Neutrophil (primary cell): ENCODE results near the gene TERT.
"Not testable (repeated sequence)": the region's sequence is repeated elsewhere in the genome, so short reads cannot be mapped to it uniquely, and the experiment has no call there.

Source experiments
- H3K27ac ChIP-seq: fragments of 200-600 bp; sonication (generic); 2 replicates; pipeline ENCODE4 v1.5.1; 2016; ENCODE audit warnings: mild to moderate bottlenecking, moderate library complexity
- H3K27me3 ChIP-seq: fragments of 200-600 bp; sonication (generic); 2 replicates; pipeline ENCODE4 v1.6.0; 2016; ENCODE audit warnings: mild to moderate bottlenecking
- H3K36me3 ChIP-seq: fragments of 200-600 bp; sonication (generic); 2 replicates; pipeline ENCODE4 v1.5.1; 2017
- H3K4me1 ChIP-seq, 2 experiments: fragments of 200-600 bp in 1 of 2; sonication (generic) in 1 of 2; 1 replicate in 1 of 2; 2 replicates in 1 of 2; pipeline versions ENCODE4 v1.5.1 to v1.6.1; 2013 to 2016; ENCODE audit warnings: low read depth in 1 of 2, low read length in 1 of 2, mild to moderate bottlenecking in 1 of 2, moderate library complexity in 1 of 2; ENCODE audit not compliant: control insufficient read depth in 1 of 2, insufficient read depth in 1 of 2
- H3K4me3 ChIP-seq, 2 experiments: fragments of 200-600 bp in 1 of 2; sonication (generic) in 1 of 2; 1 replicate in 1 of 2; 2 replicates in 1 of 2; pipeline ENCODE4 v1.5.1; 2013 to 2016; ENCODE audit warnings: low read depth in 1 of 2, low read length in 1 of 2, mild to moderate bottlenecking in 1 of 2, moderate library complexity in 1 of 2
- H3K9me3 ChIP-seq: fragments of 200-600 bp; sonication (generic); 2 replicates; pipeline ENCODE4 v1.5.1; 2016
- CTCF ChIP-seq: fragments of 200-600 bp; sonication (generic); IDR thresholded peaks from 2 replicates; pipeline ENCODE4 v1.5.1; 2016; ENCODE audit warnings: antibody characterized with exemption

The TERT gene

DNA sequence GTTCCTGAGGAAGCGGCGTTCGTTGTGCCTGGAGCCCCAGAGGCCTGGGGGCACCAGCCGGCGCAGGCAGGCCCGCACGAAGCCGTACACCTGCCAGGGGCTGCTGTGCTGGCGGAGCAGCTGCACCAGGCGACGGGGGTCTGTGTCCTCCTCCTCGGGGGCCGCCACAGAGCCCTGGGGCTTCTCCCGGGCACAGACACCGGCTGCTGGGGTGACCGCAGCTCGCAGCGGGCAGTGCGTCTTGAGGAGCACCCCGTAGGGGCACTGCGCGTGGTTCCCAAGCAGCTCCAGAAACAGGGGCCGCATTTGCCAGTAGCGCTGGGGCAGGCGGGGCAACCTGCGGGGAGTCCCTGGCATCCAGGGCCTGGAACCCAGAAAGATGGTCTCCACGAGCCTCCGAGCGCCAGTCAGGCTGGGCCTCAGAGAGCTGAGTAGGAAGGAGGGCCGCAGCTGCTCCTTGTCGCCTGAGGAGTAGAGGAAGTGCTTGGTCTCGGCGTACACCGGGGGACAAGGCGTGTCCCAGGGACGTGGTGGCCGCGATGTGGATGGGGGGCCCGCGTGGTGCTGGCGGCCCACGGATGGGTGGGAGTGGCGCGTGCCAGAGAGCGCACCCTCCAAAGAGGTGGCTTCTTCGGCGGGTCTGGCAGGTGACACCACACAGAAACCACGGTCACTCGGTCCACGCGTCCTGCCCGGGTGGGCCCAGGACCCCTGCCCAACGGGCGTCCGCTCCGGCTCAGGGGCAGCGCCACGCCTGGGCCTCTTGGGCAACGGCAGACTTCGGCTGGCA is 1.3 kb downstream of the TERT start:
- Histone ChIP-seq H3K27me3 (peaks cover 53% of the 10 kb centered on the region), H3K4me1 (no peaks in the 10 kb centered on the region), H3K27ac (no peak overlapping the region), H3K9me3 (no peaks in the 10 kb centered on the region), H3K36me3 (no peaks in the 10 kb centered on the region), H3K4me3 (no peak overlapping the region)
- no peak for TF ChIP-seq CTCF

DNA sequence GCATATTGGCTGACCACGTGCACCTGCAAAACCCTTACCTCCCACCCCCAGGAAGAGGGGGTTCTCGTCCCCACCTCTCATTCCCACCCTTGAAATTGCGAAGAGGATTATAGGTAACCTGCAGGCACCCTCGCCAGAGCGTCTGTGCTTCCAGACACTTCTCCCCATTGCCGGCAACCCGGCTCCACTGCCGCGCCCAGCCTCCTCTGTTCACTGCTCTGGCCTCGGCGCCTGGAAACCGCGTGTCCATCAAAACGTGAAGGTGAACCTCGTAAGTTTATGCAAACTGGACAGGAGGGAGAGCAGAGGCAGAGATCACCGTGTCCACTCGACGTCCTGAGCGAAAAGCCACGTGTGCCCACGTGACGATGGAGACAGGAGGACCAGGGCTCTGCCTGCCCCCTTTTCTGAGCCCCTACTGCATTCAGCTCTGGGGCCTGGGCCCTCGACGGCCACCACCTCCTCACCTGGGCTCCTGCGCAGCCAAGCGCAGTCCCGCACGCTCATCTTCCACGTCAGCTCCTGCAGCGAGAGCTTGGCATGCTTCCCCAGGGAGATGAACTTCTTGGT is 1.9 kb downstream of the TERT start:
- H3K4me3 ChIP-seq, result no peak overlapping the region
- H3K27ac ChIP-seq, result no peak overlapping the region
- peaks cover 50% of the 10 kb centered on the region for H3K27me3 ChIP-seq
- H3K36me3 ChIP-seq, result no peaks in the 10 kb centered on the region
- no peaks in the 10 kb centered on the region for H3K9me3 ChIP-seq
- no peak for TF ChIP-seq CTCF
- H3K4me1 ChIP-seq, result no peaks in the 10 kb centered on the region

- Histone ChIP-seq H3K27ac (no peak overlapping the region), H3K4me3 (no peak overlapping the region), H3K4me1 (no peaks in the 10 kb centered on the region), H3K27me3 (peaks cover 45% of the 10 kb centered on the region), H3K36me3 (no peaks in the 10 kb centered on the region), H3K9me3 (no peaks in the 10 kb centered on the region)
- no peak for TF ChIP-seq CTCF
Measured at GRCh38 chr5:1292139-1292538, 2.7 kb downstream of the TERT start.

- Histone ChIP-seq H3K4me1 (no peaks in the 10 kb centered on the region), H3K27me3 (peaks cover 41% of the 10 kb centered on the region), H3K9me3 (no peaks in the 10 kb centered on the region), H3K4me3 (no peak overlapping the region), H3K36me3 (no peaks in the 10 kb centered on the region), H3K27ac (no peak overlapping the region)
- TF ChIP-seq CTCF, result no peak
Measured at GRCh38 chr5:1291611-1292080, 3.2 kb downstream of the TERT start.

GRCh38 chr5:1290956-1291355 is 3.9 kb downstream of the TERT start:
- peaks cover 34% of the 10 kb centered on the region for H3K27me3 ChIP-seq
- not testable (repeated sequence) for H3K4me3 ChIP-seq, H3K4me1 ChIP-seq, H3K36me3 ChIP-seq, H3K9me3 ChIP-seq, H3K27ac ChIP-seq

- H3K36me3 ChIP-seq, H3K9me3 ChIP-seq, H3K27ac ChIP-seq, H3K4me3 ChIP-seq, H3K4me1 ChIP-seq: not testable (repeated sequence)
- H3K27me3 ChIP-seq, result peaks cover 20% of the 10 kb centered on the region
Measured at GRCh38 chr5:1289559-1289958, 5.3 kb downstream of the TERT start.
